Measurements from ENCODE around the gene RAB36. TPM values are rescaled to one million over a fixed set of nuclear protein-coding genes. Genes with fewer than 3 reads are reported as not detected.

Gene RAB36
- total and polyA plus RNA-seq, 9 of the 15 experiments (the other 6 are each of a cell fraction or from before 2014, with no cell fraction given): 0.04 to 0.50 (median 0.08) TPM; not detected in 3

DNA sequence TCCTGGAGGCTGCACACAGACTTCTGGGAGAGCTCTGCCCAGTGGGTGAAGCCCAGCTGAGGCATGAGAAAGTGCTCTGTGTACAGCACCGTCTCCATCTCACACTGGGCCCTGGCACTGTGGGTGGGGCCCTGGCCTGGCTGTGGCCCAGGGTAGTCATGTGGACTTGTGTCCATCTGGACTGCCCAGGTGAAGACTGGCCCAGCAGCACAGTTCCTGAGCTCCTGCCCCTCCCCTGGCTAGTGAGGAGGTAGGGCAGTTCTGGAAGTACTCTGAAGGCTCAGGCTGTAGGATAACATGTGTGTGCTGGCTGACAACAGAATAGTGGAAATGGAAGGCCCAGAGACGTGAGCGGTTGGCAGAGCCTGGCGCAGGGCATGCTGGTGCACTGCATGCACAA, 38.9 kb upstream of the RAB36 start (continued):
- TF ChIP-seq, protein P1, sequence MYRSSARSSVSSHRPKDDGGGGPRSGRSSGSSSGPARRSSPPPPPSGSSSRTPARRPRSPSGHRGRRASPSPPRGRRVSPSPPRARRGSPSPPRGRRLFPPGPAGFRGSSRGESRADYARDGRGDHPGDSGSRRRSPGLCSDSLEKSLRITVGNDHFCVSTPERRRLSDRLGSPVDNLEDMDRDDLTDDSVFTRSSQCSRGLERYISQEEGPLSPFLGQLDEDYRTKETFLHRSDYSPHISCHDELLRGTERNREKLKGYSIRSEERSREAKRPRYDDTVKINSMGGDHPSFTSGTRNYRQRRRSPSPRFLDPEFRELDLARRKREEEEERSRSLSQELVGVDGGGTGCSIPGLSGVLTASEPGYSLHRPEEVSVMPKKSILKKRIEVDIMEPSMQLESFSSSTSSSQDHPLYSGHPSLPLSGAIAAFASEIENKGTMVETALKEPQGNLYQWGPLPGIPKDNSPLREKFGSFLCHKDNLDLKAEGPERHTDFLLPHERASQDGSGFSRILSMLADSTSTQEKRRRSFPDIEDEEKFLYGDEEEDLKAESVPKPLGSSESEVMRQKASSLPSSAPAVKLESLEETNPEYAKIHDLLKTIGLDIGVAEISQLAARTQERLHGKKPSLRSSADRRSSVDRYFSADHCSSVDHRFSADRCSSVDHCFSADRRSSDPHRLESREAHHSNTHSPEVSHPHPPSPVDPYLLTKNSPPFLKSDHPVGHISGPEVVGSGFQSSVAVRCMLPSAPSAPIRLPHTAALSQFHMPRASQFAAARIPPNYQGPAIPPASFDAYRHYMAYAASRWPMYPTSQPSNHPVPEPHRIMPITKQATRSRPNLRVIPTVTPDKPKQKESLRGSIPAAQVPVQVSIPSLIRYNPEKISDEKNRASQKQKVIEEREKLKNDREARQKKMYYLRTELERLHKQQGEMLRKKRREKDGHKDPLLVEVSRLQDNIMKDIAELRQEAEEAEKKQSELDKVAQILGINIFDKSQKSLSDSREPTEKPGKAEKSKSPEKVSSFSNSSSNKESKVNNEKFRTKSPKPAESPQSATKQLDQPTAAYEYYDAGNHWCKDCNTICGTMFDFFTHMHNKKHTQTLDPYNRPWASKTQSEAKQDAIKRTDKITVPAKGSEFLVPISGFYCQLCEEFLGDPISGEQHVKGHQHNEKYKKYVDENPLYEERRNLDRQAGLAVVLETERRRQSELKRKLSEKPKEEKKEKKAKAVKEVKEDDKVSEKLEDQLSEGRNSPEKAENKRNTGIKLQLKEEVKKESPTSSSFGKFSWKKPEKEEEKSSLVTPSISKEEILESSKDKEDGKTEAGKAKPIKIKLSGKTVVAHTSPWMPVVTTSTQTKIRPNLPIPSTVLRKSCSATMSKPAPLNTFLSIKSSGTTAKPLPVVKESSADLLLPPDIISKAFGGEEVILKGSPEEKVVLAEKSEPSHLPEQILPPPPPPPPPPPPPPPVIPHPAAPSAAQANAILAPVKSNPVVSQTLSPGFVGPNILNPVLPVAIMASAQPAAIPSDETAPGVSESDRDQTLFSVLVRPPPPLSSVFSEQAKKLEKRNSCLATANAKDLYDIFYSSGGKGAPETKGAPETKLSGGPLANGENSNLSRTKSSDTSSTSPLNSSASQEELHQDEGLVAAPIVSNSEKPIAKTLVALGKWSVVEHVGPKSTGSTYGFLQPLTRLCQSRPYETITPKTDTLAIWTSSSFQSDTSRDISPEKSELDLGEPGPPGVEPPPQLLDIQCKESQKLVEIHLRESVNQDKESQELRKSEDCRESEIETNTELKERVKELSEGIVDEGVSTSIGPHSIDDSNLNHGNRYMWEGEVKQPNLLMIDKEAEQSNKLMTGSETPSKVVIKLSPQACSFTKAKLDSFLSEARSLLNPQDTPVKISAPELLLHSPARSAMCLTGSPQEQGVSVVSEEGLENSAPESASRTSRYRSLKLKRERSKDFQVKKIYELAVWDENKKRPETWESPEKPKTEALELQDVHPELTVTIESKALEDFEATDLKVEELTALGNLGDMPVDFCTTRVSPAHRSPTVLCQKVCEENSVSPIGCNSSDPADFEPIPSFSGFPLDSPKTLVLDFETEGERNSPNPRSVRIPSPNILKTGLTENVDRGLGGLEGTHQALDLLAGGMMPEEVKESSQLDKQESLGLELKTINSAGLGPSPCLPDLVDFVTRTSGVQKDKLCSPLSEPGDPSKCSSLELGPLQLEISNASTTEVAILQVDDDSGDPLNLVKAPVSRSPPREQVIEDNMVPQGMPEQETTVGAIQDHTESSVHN (IDR thresholded peaks at IDR 0.05; ENCODE audit: borderline replicate concordance in 1 of 2, low read depth in 1 of 2): no peak
- TF ChIP-seq MYNN (IDR thresholded peaks at IDR 0.05) (no peak), MYNN (CRISPR knock-in tag; IDR thresholded peaks at IDR 0.05) (peak; percentile 52; the same call in 1 of the 2 replicates), NR3C1 (CRISPR knock-in tag; IDR thresholded peaks at IDR 0.05) (no peak), MBD2 (IDR thresholded peaks at IDR 0.05; ENCODE audit: borderline replicate concordance, low read depth) (no peak), CCNT2 (IDR thresholded peaks at IDR 0.05; ENCODE audit: borderline replicate concordance, extremely low read depth, insufficient read length, low read depth, low read length) (no peak)
- TF ChIP-seq, protein P2, sequence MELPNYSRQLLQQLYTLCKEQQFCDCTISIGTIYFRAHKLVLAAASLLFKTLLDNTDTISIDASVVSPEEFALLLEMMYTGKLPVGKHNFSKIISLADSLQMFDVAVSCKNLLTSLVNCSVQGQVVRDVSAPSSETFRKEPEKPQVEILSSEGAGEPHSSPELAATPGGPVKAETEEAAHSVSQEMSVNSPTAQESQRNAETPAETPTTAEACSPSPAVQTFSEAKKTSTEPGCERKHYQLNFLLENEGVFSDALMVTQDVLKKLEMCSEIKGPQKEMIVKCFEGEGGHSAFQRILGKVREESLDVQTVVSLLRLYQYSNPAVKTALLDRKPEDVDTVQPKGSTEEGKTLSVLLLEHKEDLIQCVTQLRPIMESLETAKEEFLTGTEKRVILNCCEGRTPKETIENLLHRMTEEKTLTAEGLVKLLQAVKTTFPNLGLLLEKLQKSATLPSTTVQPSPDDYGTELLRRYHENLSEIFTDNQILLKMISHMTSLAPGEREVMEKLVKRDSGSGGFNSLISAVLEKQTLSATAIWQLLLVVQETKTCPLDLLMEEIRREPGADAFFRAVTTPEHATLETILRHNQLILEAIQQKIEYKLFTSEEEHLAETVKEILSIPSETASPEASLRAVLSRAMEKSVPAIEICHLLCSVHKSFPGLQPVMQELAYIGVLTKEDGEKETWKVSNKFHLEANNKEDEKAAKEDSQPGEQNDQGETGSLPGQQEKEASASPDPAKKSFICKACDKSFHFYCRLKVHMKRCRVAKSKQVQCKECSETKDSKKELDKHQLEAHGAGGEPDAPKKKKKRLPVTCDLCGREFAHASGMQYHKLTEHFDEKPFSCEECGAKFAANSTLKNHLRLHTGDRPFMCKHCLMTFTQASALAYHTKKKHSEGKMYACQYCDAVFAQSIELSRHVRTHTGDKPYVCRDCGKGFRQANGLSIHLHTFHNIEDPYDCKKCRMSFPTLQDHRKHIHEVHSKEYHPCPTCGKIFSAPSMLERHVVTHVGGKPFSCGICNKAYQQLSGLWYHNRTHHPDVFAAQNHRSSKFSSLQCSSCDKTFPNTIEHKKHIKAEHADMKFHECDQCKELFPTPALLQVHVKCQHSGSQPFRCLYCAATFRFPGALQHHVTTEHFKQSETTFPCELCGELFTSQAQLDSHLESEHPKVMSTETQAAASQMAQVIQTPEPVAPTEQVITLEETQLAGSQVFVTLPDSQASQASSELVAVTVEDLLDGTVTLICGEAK (IDR thresholded peaks at IDR 0.05): no peak
- TF ChIP-seq, protein P2 (CRISPR knock-in tag; IDR thresholded peaks at IDR 0.05): no peak
- TF ChIP-seq, protein P3, sequence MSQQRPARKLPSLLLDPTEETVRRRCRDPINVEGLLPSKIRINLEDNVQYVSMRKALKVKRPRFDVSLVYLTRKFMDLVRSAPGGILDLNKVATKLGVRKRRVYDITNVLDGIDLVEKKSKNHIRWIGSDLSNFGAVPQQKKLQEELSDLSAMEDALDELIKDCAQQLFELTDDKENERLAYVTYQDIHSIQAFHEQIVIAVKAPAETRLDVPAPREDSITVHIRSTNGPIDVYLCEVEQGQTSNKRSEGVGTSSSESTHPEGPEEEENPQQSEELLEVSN (IDR thresholded peaks at IDR 0.05; ENCODE audit: borderline replicate concordance in 1 of 2, extremely low read depth in 1 of 2, insufficient read depth in 1 of 2, insufficient read length in 1 of 2, low read depth in 1 of 2, low read length in 1 of 2, poor library complexity in 1 of 2, severe bottlenecking in 1 of 2): peak in 1 of 2 experiments; percentile 11

Data from K562 (cell line).